ENCODE measurements around the gene XCL2.

DNA sequence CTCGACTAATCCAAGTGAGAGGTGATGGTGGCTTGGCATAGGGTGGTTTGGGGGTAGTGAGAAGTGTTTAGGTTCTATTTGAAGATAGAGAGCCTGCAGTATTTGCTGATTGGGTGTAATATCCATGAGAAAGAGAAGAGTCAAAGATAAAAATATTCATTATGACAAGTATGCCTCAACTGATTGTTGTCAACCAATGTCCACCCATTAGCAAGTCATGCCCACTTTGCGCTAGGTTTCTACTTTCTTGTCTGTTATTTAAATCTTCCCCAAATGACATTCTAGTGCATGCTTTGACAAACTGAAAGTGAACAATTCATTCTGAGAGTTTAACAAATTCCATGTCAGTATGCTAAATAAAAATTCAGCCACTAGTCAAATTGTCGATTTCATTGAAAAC is 28.8 kb upstream of the XCL2 start:
- TF ChIP-seq, protein P1, sequence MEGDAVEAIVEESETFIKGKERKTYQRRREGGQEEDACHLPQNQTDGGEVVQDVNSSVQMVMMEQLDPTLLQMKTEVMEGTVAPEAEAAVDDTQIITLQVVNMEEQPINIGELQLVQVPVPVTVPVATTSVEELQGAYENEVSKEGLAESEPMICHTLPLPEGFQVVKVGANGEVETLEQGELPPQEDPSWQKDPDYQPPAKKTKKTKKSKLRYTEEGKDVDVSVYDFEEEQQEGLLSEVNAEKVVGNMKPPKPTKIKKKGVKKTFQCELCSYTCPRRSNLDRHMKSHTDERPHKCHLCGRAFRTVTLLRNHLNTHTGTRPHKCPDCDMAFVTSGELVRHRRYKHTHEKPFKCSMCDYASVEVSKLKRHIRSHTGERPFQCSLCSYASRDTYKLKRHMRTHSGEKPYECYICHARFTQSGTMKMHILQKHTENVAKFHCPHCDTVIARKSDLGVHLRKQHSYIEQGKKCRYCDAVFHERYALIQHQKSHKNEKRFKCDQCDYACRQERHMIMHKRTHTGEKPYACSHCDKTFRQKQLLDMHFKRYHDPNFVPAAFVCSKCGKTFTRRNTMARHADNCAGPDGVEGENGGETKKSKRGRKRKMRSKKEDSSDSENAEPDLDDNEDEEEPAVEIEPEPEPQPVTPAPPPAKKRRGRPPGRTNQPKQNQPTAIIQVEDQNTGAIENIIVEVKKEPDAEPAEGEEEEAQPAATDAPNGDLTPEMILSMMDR (IDR thresholded peaks at IDR 0.05 in 8 of 11, conservative IDR thresholded peaks at IDR 0.05 in 3 of 11), result no peak
- no peak for TF ChIP-seq POLR2A (IDR thresholded peaks at IDR 0.05)
- TF ChIP-seq POLR2AphosphoS5 (IDR thresholded peaks at IDR 0.05), result no peak
